HepG2 (cell line): ENCODE data around the gene LIM2. TPM values are rescaled to one million over a fixed set of nuclear protein-coding genes. Genes with fewer than 3 reads are reported as not detected.

Experiments used
- CBX1 ChIP-seq: IDR thresholded peaks from one replicate; pipeline ENCODE4 v1.6.1; 2016; ENCODE audit warnings: antibody characterized with exemption, low read depth
- CENPT ChIP-seq: sonication (generic); formaldehyde crosslinking; IDR thresholded peaks from 2 replicates; pipeline ENCODE4 v1.8.0; 2022; ENCODE audit warnings: low read depth, mild to moderate bottlenecking, moderate library complexity, missing genetic modification reagents
- FOXM1 ChIP-seq: sonication (generic); formaldehyde crosslinking; IDR thresholded peaks from 2 replicates; pipeline ENCODE4 v1.5.0; 2020; ENCODE audit warnings: missing genetic modification reagents
- HDAC2 ChIP-seq: sonication (generic); formaldehyde crosslinking; IDR thresholded peaks from 2 replicates; pipeline ENCODE4 v1.4.0; 2020; ENCODE audit warnings: missing genetic modification reagents
- HOXD1 ChIP-seq: sonication (generic); formaldehyde crosslinking; IDR thresholded peaks from 2 replicates; pipeline ENCODE4 v1.5.0; 2020; ENCODE audit warnings: missing genetic modification reagents
- JARID2 ChIP-seq: sonication (generic); formaldehyde crosslinking; IDR thresholded peaks from 2 replicates; pipeline ENCODE4 v1.8.1; 2023; ENCODE audit warnings: missing genetic modification reagents, inconsistent platforms; ENCODE audit not compliant: insufficient replicate concordance
- MBD4 ChIP-seq: IDR thresholded peaks from 2 replicates; pipeline ENCODE4 v1.6.1; 2012; ENCODE audit warnings: low read length, inconsistent platforms, borderline replicate concordance
- NFE2 ChIP-seq: sonication (generic); formaldehyde crosslinking; IDR thresholded peaks from 2 replicates; pipeline ENCODE4 v1.4.0; 2020; ENCODE audit warnings: missing genetic modification reagents
- NR2C2 ChIP-seq: sonication (generic); formaldehyde crosslinking; IDR thresholded peaks from 2 replicates; pipeline ENCODE4 v1.4.0; 2020; ENCODE audit warnings: missing genetic modification reagents, mild to moderate bottlenecking, moderate library complexity, borderline replicate concordance
- SATB2 ChIP-seq: sonication (generic); formaldehyde crosslinking; IDR thresholded peaks from 2 replicates; pipeline ENCODE4 v1.5.0; 2020; ENCODE audit warnings: missing genetic modification reagents
- SIN3A ChIP-seq: IDR thresholded peaks from 2 replicates; pipeline ENCODE4 v1.6.1; 2011; ENCODE audit warnings: low read depth, mild to moderate bottlenecking, control low read depth, low read length, borderline replicate concordance
- SRSF9 ChIP-seq: fragments of 200-400 bp; formaldehyde crosslinking; IDR thresholded peaks from 2 replicates; pipeline ENCODE4 v1.6.1; 2018; ENCODE audit warnings: borderline replicate concordance, mild to moderate bottlenecking, low read depth, low read length; ENCODE audit not compliant: insufficient read depth, poor library complexity, severe bottlenecking
- ZFP36 ChIP-seq: fragments of 150-350 bp; IDR thresholded peaks from 2 replicates; pipeline ENCODE4 v1.6.1; 2018; ENCODE audit warnings: borderline replicate concordance, low read length, low read depth; ENCODE audit not compliant: partially characterized antibody
- ZFP37 ChIP-seq: sonication (generic); formaldehyde crosslinking; IDR thresholded peaks from 2 replicates; pipeline ENCODE4 v1.4.0; 2020; ENCODE audit warnings: missing genetic modification reagents, borderline replicate concordance
- ZNF138 ChIP-seq: sonication (generic); formaldehyde crosslinking; IDR thresholded peaks from 2 replicates; pipeline ENCODE4 v1.5.0; 2020; ENCODE audit warnings: mild to moderate bottlenecking, low read depth, missing genetic modification reagents
- ZNF329 ChIP-seq: sonication (generic); formaldehyde crosslinking; IDR thresholded peaks from 2 replicates; pipeline ENCODE4 v1.9.0; 2021; ENCODE audit warnings: low read depth, mild to moderate bottlenecking, missing genetic modification reagents
- ZNF451 ChIP-seq: sonication (generic); formaldehyde crosslinking; IDR thresholded peaks from 2 replicates; pipeline ENCODE4 v1.5.0; 2020; ENCODE audit warnings: mild to moderate bottlenecking, missing genetic modification reagents
- ZNF530 ChIP-seq: sonication (generic); formaldehyde crosslinking; IDR thresholded peaks from 2 replicates; pipeline ENCODE4 v1.5.0; 2020; ENCODE audit warnings: low read depth, mild to moderate bottlenecking, missing genetic modification reagents
- ZNF772 ChIP-seq: sonication (generic); formaldehyde crosslinking; IDR thresholded peaks from 2 replicates; pipeline ENCODE4 v1.5.0; 2020; ENCODE audit warnings: mild to moderate bottlenecking, missing genetic modification reagents
- polyA plus RNA-seq, 8 experiments: library from polyadenylated mRNA; depleted of rRNA in 3 of 8; stranded (reverse) in 7 of 8; unstranded in 1 of 8; fragments of >200 nt; fragmentation: Illumina TruSeq in 4 of 8; extraction: Trizol in 4 of 8; gene quantifications; 2 replicates each; pipeline versions ENCODE4 v1.2.1 to v1.2.3, GENCODE V29; 2011 to 2016; ENCODE audit warnings: low read depth in 4 of 8, missing spikeins in 1 of 8, mixed read lengths in 1 of 8; ENCODE audit not compliant: insufficient read depth in 1 of 8
- total RNA-seq, 5 experiments: library from RNA; depleted of rRNA; stranded (reverse); fragments of >200 nt; fragmentation: Illumina TruSeq; extraction: Trizol; gene quantifications; 2 replicates each; pipeline ENCODE4 v1.2.3, GENCODE V29; 2016; ENCODE audit warnings: low read depth in 1 of 5
- TF ChIP-seq, protein P1 (sequence below): sonication (generic); formaldehyde crosslinking; IDR thresholded peaks from 2 replicates; pipeline ENCODE4 v1.4.0; 2020; ENCODE audit warnings: missing genetic modification reagents, borderline replicate concordance
- TF ChIP-seq, protein P2 (sequence below): IDR thresholded peaks from 2 replicates; pipeline ENCODE4 v1.6.1; 2016
- TF ChIP-seq, protein P3 (sequence below): sonication (generic); formaldehyde crosslinking; IDR thresholded peaks from 2 replicates; pipeline ENCODE4 v1.4.0; 2020; ENCODE audit warnings: low read depth, mild to moderate bottlenecking, missing genetic modification reagents

The LIM2 gene
- total and polyA plus RNA-seq, 2 of the 13 experiments (the other 11 are each of a cell fraction or from before 2014, with no cell fraction given) = 1.3 TPM; not detected in 1

DNA sequence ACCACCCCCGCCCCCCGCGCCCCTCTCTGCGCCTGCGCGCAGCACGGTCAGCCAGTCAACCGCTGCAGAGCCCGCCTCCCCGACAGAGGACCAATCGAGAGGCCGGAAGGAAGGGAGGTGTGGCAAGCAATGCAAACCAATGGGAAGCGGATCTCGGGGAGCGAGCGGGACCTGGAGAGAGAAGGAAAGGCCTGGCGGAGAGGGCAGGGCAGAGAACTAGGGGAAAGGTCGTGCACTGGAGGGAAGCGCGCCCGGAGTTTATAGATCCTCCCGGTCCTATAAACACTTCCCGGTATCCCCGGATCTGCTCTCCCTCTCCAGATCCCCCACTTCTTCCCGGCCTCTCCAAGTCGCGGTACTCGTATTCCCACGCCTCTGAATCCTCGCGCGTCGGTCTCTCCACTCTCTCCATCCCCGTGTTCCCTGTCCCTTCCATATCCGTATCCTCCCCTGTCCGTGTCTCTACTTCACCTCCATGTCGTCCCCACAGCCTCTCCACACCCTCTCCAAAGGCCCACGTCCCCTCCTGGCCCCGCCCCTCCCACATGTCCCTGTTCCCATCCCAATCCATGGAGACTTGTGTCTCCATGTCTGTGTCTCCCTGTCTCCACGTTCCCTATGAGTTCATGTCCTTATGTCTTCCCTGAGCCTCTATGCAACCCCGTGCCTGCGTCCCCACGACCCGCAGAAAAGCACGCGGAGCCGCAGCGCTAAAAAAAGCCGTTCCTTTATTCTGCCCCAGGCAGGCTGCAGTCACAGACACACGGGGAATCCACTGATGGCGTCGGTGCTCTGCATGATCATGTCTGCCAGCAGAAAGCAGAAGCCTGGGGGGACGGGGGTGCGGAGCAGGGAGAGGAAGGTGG, 21.2 kb downstream of the LIM2 start (continued):
- TF ChIP-seq, protein P1, sequence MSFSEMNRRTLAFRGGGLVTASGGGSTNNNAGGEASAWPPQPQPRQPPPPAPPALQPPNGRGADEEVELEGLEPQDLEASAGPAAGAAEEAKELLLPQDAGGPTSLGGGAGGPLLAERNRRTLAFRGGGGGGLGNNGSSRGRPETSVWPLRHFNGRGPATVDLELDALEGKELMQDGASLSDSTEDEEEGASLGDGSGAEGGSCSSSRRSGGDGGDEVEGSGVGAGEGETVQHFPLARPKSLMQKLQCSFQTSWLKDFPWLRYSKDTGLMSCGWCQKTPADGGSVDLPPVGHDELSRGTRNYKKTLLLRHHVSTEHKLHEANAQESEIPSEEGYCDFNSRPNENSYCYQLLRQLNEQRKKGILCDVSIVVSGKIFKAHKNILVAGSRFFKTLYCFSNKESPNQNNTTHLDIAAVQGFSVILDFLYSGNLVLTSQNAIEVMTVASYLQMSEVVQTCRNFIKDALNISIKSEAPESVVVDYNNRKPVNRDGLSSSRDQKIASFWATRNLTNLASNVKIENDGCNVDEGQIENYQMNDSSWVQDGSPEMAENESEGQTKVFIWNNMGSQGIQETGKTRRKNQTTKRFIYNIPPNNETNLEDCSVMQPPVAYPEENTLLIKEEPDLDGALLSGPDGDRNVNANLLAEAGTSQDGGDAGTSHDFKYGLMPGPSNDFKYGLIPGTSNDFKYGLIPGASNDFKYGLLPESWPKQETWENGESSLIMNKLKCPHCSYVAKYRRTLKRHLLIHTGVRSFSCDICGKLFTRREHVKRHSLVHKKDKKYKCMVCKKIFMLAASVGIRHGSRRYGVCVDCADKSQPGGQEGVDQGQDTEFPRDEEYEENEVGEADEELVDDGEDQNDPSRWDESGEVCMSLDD (CRISPR knock-in tag) = no peak
- TF ChIP-seq NR2C2 (no peak), HOXD1 (CRISPR knock-in tag) (0 out of 2 replicates have a peak, but pooled peaks have one; percentile 29), ZFP36 (no peak), ZNF772 (CRISPR knock-in tag) (peak; percentile 85), SATB2 (CRISPR knock-in tag) (no peak), CBX1 (no peak), SRSF9 (no peak), ZNF138 (CRISPR knock-in tag) (peak; percentile 60; the same call in 1 of the 2 replicates), NFE2 (no peak), ZNF451 (CRISPR knock-in tag) (no peak), ZFP37 (no peak), FOXM1 (no peak), MBD4 (no peak), SIN3A (peak; percentile 83; the same call in 1 of the 2 replicates), ZNF530 (CRISPR knock-in tag) (no peak), CENPT (CRISPR knock-in tag) (no peak), JARID2 (CRISPR knock-in tag) (no peak), HDAC2 (no peak), ZNF329 (CRISPR knock-in tag) (no peak)
- TF ChIP-seq, protein P2, sequence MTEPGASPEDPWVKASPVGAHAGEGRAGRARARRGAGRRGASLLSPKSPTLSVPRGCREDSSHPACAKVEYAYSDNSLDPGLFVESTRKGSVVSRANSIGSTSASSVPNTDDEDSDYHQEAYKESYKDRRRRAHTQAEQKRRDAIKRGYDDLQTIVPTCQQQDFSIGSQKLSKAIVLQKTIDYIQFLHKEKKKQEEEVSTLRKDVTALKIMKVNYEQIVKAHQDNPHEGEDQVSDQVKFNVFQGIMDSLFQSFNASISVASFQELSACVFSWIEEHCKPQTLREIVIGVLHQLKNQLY = no peak
- TF ChIP-seq, protein P3, sequence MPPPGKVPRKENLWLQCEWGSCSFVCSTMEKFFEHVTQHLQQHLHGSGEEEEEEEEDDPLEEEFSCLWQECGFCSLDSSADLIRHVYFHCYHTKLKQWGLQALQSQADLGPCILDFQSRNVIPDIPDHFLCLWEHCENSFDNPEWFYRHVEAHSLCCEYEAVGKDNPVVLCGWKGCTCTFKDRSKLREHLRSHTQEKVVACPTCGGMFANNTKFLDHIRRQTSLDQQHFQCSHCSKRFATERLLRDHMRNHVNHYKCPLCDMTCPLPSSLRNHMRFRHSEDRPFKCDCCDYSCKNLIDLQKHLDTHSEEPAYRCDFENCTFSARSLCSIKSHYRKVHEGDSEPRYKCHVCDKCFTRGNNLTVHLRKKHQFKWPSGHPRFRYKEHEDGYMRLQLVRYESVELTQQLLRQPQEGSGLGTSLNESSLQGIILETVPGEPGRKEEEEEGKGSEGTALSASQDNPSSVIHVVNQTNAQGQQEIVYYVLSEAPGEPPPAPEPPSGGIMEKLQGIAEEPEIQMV (CRISPR knock-in tag) = no peak
